ENCODE measurements around the gene CDK11B.

- TF ChIP-seq CTCF (IDR thresholded peaks at IDR 0.05) (no peak), POLR2A (IDR thresholded peaks at IDR 0.05) (no peak)
These were observed 28.4 kb downstream of the CDK11B start for GRCh38 chr1:1630191-1630964.

All from thyroid gland (tissue), 4 donors.